ENCODE results near the gene HSH2D.
"Not testable (repeated sequence)": the region's sequence is repeated elsewhere in the genome, so short reads cannot be mapped to it uniquely, and the experiment has no call there.

HSH2D gene

DNA sequence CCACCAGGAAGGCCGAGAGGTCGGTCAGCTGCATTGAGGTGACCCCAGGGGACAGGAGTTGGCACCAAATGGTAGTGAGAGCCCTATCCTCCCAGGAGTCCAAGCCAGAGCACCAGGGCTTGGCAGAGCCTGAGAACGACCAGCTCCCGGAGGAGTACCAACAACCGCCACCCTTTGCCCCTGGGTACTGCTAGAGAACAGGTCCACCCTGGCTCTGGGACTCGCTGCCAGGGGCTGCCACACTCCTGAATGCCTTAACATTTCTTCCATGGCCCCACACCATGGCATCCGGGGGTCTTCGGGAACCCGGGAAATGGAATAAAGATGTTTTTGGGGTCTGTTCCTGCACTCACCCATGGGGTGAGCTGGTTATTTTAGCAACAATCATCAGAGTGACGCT lies 14.1 kb downstream of the HSH2D start:
- DNase-seq (ENCODE audit: low read depth) = no peak

DNA sequence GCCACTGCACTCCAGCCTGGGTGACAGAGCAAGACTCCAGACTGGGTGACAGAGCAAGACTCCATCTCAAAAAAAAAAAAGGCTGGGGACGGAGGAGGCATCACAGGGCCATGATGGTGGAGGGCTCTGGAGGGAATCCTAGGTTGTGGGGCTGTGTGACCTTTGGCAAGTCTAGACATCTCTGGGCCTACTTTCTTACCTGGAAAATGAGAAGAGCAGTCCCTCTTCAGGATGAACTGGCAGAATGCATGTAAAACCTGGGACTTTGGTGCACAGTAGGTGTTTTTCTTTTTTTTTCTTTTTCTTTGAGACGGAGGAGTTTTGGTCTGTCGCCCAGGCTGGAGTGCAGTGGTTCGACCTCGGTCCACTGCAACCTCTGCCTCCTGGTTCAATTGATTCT lies 16.2 kb downstream of the HSH2D start:
- DNase-seq (ENCODE audit: low read depth) = no peak

DNA sequence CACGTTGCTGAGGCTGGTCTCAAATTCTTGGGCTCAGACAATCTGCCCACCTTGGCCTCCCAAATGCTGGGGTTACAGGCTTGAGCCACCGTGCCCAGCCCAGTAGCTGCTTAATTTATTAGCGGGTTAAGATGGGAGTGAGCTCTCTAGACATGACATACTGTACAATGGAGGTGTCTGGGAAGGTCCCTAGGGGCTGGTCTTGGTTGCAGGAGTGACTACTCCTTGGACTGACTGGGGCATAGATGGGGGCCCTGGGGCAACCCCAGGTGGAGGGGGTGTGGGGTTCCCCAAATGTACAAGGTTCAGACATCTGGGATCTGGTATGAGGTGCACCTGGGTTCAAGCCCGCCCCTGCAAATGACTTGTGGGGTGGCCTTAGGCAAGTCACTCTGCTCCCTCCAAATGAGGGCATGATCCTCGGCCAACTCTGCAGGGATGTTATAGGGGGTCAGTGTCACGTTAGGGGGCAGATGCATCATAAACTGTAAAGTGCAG lies 17.0 kb downstream of the HSH2D start:
- no peak for DNase-seq (ENCODE audit: low read depth)

DNA sequence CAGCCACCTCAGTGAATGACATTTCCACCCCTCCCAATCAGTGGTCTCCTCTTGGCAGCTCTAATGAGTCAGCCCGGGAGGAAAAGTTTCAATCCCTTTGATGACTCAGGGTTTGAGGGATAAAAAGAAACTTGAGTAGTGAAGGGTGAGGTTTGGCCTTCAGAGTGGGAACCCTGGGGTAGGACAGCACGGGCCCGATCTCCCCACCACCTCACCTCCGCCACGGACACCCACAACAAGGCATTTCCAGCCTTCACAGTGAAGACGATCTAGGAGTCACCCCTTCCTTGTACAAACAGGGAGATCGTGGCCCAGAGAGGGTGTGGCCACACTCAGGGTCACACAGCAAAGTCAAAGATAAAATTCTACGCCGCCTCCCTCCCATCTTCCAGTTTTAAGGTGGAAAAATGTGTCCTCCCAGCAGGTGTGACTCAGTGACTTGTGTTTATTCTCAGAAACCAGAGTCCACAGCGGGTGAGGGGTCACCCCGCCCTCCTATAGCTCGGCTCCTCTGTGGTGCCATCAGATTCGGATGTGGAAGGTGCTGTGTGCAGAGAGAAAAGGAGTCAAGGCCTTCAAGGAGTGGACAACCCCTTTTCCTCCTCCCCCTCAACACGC lies 17.6 kb downstream of the HSH2D start:
- no peak for DNase-seq (ENCODE audit: low read depth)

DNA sequence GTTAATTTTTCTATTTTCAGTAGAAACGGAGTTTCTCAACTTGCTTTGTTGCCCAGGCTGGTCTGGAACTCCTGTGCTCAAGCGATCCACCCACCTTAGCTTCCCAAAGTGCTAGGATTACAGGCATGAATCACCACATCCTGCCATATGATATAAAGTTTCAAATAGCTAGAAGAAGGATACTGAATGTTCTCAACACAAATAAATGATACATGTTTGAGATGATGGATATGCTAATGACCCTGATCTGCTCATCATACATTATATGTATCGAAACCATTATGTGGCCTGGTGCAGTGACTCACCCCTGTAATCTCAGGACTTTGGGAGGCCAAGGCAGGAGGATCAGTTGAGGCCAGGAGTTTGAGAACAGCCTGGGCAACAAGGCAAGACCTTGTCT lies 18.4 kb downstream of the HSH2D start:
- peak; percentile 66 for DNase-seq (ENCODE audit: low read depth)

DNA sequence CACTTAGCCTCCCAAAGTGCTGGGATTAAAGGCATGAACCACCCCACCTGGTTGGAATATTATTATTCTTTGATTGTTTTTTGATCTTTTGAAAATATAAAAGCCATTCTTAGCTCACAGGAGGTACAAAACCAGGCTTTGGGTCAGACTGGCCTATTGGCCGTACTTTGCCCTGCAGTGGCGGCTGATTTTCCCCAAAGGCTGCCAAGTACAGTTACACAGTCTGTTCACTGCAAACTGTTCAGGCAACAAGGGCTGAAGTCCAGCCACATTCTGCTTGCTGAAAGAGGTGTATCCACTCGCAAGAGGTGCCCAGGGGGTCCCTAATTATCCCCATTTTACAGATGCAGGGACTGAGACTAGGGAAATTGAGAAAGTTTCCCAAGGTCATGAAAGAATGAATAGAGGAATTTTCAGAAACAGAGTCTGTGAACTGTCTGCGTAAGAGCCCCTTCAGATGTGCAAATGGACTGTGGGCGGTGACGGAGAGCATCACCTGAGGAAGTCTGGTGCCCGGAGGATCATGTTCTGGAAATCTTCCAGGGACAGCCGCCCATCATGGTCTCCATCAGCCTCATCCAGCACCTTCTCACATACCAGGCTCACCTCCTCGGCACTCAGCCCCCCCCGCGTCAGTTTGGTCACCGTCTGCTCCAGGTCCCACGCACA lies 20.9 kb downstream of the HSH2D start:
- no peak for DNase-seq (ENCODE audit: low read depth)

DNA sequence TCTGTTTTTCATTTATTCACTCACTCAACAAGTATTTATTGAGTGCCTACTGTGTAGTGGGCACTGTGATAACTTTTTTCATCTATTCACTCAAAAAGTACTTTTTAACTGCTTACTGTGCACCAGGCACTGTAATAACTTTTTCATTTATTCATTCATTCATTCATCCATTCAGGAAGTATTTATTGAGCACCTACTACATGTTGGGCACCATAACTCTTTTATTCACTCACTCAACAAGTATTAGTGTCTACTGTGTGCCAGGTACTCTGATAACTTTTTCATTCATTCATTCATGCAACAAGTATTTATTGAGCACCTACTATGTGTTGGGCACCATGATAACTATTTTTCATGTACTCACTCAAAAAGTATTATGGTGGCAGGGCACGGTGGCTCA lies 22.9 kb downstream of the HSH2D start:
- no peak for DNase-seq (ENCODE audit: low read depth)

DNA sequence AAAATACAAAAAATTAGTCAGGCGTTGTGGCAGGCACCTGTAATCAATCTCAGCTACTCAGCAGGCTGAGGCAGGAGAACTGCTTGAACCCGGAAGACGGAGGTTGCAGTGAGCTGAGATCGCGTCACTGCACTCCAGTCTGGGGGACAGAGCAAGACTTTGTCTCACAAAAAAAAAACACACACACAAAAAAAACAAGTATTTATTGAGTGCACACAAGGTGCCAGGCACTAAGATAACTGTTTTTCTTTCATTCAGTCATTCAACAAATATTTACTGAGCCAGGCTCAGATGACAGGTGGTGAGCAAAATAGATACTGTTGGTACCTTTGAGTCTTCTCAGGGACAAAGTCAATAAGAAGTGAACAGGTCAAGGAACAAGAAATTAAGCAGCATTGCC lies 23.6 kb downstream of the HSH2D start:
- no peak for DNase-seq (ENCODE audit: low read depth)

DNA sequence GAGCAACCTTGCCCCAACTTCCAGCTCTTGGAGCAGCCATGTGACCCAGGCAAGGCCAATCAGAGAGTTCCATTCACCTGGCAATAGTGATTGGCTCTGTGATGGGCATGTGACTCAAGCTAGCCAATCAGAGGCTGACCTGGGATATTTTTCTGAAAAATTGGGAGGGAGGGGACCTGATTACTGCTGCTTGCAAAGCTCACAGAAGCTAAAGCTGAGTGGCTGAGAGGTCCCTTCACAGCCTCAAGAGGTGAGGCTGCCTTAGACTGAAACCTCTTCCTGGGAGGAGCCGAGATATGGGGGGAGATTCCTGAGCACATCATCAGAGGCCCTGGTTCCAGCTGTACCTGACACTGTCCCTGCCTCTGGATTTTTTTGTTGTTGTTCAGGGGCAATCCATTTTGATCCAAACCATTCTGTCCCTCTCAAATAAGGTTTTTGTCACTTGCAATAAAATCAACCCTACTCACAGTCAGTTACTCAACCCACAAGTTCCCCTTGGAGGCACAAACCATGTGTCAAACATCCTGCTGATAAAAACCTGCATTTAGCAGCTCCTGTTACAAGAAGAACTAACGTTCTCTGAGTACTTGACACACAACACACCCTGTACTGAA lies 25.1 kb downstream of the HSH2D start:
- no peak for DNase-seq (ENCODE audit: low read depth)

DNA sequence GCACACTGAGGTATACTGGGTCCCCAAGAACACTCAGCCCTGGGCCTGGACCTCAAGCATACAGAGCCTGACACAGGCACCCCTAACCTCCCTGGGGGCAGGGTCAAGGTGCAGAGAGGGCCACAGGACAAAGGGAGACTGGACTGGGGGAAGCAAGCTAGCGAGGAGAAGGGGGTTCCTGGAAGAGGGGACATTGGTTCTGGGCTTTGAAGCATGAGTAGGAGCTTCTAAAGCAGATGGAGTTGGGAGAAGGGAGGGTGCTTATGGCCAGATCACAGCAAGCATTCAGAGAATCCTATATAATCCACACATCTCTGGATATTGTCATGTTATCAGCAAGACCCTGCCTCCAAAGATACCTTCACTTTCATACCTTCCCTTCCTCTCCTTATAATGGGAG lies 26.6 kb downstream of the HSH2D start:
- DNase-seq (ENCODE audit: low read depth) = no peak

DNA sequence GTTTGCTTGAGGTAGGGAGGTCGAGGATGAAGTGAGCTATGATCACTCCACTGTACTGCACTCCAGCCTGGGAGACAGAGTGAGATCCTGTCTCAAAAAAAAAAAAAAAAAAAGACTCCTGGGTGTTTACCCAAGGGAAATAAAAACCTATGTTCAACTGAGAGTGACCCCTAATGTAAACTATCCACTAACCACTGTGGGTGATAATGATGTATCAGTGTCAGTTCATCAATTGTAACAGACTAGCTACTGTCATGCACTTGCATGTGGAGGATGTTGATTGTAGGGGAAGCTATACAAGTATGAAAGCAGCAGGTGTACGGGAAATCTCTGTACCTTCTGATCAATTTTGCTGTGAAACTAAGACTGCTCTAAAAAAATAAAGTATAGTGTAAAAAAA lies 32.5 kb downstream of the HSH2D start:
- no peak for DNase-seq (ENCODE audit: low read depth)

DNA sequence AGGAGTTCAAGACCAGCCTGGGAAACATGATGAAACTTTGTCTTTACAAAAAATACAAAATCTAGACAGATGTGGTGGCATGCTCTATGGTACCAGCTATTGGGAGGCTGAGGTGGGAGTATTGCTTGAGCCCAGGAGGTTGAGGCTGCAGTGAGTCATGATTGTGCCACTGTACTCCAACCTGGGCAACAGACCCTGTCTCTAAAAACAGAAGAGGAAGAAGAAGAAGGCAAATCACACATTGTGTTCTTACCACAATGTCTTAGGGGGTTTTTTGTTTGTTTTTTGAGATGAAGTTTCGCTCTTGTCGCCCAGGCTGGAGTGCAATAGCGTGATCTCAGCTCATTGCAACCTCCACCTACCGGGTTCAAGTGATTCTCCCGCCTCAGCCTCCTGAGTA lies 35.4 kb downstream of the HSH2D start:
- DNase-seq (ENCODE audit: low read depth) = not testable (repeated sequence)

DNA sequence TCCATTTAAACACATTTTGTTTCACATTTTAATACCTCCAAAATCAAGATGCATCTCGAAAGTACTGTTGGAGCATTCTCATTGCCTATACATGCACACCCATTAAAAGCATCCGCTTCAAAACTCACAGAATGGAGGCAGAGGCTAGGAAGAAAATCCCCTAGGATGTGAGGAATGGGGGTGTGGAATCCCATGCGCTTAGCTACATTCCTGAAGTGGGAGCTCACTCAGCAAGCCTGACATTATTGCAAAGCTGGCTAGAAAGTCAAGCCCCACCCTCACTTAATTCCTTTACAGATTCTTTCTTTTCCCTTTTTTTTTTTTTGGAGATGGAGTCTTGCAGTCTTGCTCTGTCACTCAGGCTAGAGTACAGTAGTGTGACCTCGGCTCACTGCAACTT lies 37.1 kb downstream of the HSH2D start:
- DNase-seq (ENCODE audit: low read depth) = peak; percentile 53

DNA sequence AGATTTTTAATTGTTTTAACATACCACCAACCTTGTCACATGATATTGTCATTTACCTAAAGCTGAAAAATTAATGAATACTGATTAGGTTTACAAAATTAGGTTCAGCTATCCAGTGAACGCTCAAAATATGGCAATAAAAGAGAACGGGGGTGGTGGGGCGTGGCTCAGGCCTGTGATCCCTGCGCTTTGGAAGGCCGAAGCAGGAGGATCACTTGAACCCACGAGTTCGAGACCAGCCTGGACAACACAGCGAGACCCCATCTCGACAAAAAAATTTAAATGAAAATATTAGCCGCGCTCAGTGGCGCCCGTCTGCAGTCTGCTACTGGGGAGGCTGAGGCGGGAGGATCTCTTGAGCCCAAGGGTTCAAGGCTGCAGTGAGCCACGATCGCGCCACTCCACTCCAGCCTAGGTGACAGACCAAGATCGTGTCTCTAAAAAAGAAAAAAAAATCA lies 41.2 kb downstream of the HSH2D start:
- DNase-seq (ENCODE audit: low read depth) = no peak

DNA sequence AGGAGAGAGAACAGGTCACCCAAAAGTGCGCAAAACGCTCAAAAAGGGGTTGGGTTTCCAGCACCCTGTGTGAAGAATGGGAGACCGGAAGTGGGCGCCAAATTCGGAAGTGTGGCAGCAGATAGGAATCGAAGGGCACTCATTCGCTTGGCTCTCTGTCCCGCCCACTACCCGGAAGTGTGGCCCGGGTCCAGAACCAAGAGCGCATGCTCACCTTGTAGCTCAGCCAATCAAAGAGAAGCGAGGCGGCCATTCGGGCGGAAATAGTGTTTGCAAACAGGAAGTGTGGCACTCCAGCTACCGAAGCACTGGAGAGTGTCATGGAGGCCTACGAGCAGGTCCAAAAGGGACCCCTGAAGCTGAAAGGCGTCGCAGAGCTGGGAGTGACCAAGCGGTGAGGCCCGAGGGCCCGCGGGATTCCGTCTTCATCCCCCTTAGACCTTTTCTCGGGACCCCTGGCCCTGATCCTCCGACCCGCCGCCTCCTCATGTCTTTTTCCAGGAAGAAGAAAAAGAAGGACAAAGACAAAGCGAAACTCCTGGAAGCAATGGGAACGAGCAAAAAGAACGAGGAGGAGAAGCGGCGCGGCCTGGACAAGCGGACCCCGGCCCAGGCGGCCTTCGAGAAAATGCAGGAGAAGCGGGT lies 41.8 kb downstream of the HSH2D start, which contains the start of gene FAM32A:
TSS of gene FAM32A (plus strand) at position 288 of the 645 bp plus-strand sequence. CDS start at position 321, 33 bp downstream.
- DNase-seq (ENCODE audit: low read depth) = peak; percentile 99

DNA sequence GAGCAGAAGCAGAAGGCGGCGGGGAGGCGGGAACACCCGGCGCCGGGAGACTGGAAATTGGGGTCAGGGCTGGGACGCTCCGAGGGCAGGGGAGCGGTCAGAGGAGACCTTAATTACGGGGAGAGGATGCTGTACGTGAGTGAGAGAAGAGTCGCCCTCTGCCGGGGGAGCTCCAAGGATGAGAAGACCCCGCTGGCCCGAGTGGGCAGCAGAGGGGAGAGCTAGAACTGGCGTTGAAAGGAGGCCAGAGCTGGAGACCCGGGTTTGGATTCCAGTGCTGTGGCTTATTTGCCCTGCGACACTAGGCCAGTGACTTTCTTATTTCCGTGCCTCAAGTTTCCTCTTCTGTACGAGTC lies 42.3 kb downstream of the HSH2D start:
- DNase-seq (ENCODE audit: low read depth) = peak; percentile 27

DNA sequence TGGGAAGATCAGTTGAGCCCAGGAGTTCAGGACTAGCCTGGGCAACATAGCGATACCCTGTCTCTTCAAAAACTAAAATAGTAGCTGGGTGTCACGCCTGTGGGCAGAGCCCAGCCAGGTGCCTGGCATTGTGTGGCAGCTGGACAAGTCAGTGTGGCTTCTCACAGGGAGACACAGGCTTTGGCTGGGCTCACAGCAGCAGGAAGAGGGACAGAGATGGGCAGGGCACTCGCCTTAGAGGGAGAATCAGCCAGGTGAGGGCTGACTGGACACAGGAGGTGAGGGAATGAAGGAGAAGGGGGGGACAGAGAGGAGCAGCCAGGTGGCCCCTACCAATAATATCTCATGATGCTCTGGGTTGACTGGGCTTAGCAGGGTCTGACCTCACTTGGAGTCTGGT lies 45.0 kb downstream of the HSH2D start:
- no peak for DNase-seq (ENCODE audit: low read depth)

DNA sequence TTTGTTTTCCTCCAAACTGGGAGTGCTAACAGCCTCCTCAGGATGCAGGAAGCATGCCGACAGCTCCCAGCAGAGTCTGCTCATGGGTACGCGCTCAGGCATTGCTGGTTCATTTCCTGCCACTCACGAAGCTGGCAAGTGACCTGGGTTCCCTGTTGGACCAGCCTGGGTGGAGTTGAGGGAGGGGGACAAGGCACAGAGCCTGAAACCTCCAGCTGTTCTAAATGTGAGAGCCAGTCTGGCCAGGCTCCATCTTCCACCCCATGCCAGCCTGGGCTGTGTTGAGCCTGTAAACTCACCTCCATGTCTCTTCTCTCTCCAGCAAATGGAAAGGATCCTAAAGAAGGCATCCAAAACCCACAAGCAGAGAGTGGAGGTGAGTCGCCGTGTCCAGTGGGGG lies 46.7 kb downstream of the HSH2D start:
- DNase-seq (ENCODE audit: low read depth) = no peak

DNA sequence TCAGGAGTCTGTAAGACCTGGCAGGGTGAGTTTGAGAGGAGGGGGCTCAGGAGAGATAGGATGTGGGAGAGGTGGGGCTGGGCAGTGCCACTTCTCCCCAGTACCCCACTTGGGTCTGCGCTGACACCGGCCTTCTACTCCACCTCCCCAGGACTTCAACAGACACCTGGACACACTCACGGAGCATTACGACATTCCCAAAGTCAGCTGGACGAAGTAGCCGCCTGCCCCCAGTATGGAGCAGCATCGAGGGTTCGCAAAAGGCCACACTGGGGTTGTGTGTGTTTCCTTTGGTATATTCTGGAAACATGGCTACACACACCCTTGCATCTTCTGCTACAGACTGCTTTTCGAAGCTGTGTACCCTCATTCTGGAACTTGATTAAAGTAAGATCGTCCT lies 47.3 kb downstream of the HSH2D start:
- no peak for DNase-seq (ENCODE audit: low read depth)

DNA sequence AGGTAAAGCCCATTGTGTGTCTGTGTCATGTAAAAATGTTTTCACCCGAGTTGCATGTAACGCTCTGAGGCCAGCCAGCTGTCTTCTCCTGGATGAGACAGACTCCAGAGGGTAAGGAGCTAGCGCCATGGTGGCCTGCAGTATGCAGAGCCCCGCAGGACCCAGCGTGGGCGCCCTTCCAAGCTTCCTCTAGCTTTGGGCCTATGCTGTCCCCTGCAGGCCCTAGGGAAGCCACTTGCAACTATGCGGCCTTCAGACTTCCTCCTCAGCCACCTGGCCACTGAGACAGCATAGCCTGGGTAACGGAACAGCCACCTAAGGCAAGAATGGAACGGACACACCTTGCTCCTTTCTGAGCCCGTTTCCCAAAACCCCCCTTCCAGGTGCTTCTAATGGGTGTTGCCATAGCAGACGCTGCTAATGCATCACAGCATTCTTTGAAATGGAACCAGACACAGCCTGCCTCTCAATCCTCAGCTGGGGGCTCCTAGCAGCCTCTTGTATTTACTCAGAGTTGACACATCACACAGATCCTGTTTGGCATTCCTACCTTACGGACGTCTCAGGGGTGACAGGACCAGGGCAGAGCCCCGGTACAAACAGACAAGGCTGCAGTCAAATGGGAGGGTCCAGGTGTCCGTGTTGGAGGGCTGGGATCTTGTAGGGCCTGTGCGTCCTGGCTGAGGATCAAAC lies 47.9 kb downstream of the HSH2D start:
- no peak for DNase-seq (ENCODE audit: low read depth)

DNA sequence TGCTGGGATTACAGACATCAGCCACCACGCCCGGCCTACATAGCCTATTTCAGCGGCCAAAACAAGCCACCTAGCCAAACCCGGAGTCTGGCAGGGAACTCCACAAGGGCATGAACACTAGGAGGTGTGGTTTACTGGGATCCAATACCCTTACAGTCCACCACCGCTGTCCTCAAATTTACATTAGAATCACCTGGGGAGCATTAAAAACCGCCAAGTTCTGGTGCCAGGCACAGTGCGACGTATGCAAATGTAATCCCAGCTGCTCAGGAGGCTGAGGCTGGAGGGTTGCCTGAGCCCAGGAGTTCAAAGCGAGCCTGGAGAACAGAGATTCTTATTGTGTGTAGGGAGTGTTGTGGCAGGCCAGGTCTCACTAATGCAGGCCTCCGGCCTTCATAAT lies 50.0 kb downstream of the HSH2D start:
- DNase-seq (ENCODE audit: low read depth) = no peak

DNA sequence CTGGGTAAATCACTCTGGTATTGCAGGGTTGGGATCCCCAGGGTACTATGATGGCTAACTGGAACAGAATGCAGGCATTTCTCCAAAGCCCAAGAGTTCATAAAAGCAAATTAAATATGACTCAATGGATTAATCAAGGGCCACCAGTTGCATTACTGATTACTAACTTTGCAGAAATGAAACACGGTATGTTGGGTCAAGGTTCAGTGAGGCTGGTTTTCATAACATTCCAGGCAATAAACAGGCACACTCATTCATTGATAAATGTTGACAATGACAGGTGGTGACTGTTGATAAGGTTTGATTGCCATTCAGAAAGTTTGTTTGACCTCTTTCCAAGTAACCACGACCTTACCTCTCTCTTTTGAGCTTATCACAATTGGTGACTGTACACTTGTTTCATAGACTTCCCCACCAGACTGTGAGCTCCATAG lies 53.7 kb downstream of the HSH2D start:
- peak; percentile 96 for DNase-seq (ENCODE audit: low read depth)
